Hepatocyte (in vitro differentiated cells): Measurements from ENCODE around the gene POLR3H. TPM values are rescaled to one million over a fixed set of nuclear protein-coding genes. Genes with fewer than 3 reads are reported as not detected.

Experiments used
- DNase-seq: peaks from one replicate; pipeline ENCODE4 v3.0.0-alpha.2; 2016; ENCODE audit warnings: low spot score
- H2AFZ ChIP-seq: fragments of 200-600 bp; sonication (generic); 2 replicates; pipeline ENCODE4 v1.6.0; 2016; ENCODE audit warnings: antibody characterized with exemption, mild to moderate bottlenecking
- H3K27ac ChIP-seq: fragments of 200-600 bp; sonication (generic); 2 replicates; pipeline ENCODE4 v1.5.1; 2016; ENCODE audit warnings: mild to moderate bottlenecking
- H3K27me3 ChIP-seq: fragments of 200-600 bp; sonication (generic); 2 replicates; pipeline ENCODE4 v1.6.1; 2016
- H3K36me3 ChIP-seq: fragments of 200-600 bp; sonication (generic); replicated peaks from 2 replicates; pipeline ENCODE4 v1.5.1; 2016; ENCODE audit warnings: low read depth; ENCODE audit not compliant: insufficient read depth
- H3K4me1 ChIP-seq: fragments of 200-600 bp; sonication (generic); 2 replicates; pipeline ENCODE4 v1.5.1; 2016; ENCODE audit warnings: mild to moderate bottlenecking, moderate library complexity; ENCODE audit not compliant: insufficient read depth
- H3K4me2 ChIP-seq: fragments of 200-600 bp; sonication (generic); 2 replicates; pipeline ENCODE4 v1.6.0; 2016
- H3K4me3 ChIP-seq: fragments of 200-600 bp; sonication (generic); 2 replicates; pipeline ENCODE4 v1.5.1; 2016; ENCODE audit warnings: mild to moderate bottlenecking
- H3K79me2 ChIP-seq: fragments of 200-600 bp; sonication (generic); 2 replicates; pipeline ENCODE4 v1.6.0; 2017; ENCODE audit warnings: mild to moderate bottlenecking
- H3K9me2 ChIP-seq: fragments of 200-600 bp; sonication (generic); replicated peaks from 2 replicates; pipeline ENCODE4 v1.6.0; 2017; ENCODE audit warnings: mild to moderate bottlenecking; ENCODE audit not compliant: insufficient read depth
- H3K9me3 ChIP-seq: fragments of 200-600 bp; sonication (generic); 2 replicates; pipeline ENCODE4 v1.5.1; 2016; ENCODE audit warnings: low read depth, mild to moderate bottlenecking
- H4K20me1 ChIP-seq: fragments of 200-600 bp; sonication (generic); 2 replicates; pipeline ENCODE4 v1.6.0; 2016; ENCODE audit warnings: mild to moderate bottlenecking; ENCODE audit not compliant: insufficient read depth, poor library complexity, severe bottlenecking
- EZH2 ChIP-seq: fragments of 200-600 bp; sonication (generic); IDR thresholded peaks from 2 replicates; pipeline ENCODE4 v1.6.1; 2016; ENCODE audit warnings: antibody characterized with exemption, mild to moderate bottlenecking, borderline replicate concordance
- EZH2phosphoT487 ChIP-seq: fragments of 200-600 bp; sonication (generic); IDR thresholded peaks from one replicate; pipeline ENCODE4 v1.6.1; 2018; ENCODE audit warnings: antibody characterized with exemption, mild to moderate bottlenecking, low read depth, moderate library complexity; ENCODE audit not compliant: unreplicated experiment, severe bottlenecking
- WGBS: methylation state at CpG from one replicate; pipeline ENCODE4 v1.1.6; 2016; ENCODE audit warnings: low lambda C conversion rate; ENCODE audit errors: missing lambda C conversion rate; 5-methylcytosine and 5-hydroxymethylcytosine counted together
- polyA plus RNA-seq: library from polyadenylated mRNA; unstranded; fragments of >200 nt; fragmentation: Nextera tagmentation; extraction: Ambion mirVana; gene quantifications from 2 replicates; pipeline ENCODE4 v1.2.1, GENCODE V29; 2016
- total RNA-seq: library from RNA; depleted of rRNA; stranded (reverse); fragments of >200 nt; gene quantifications from 2 replicates; pipeline ENCODE4 v1.2.3, GENCODE V29; 2014
- TF ChIP-seq, protein P1 (sequence below): fragments of 200-600 bp; sonication (generic); IDR thresholded peaks from 2 replicates; pipeline ENCODE4 v1.5.1; 2016; ENCODE audit warnings: antibody characterized with exemption, mild to moderate bottlenecking; ENCODE audit not compliant: poor library complexity

POLR3H gene
- total and polyA plus RNA-seq, 2 experiments from 2014 or later: 14.5 to 41.1 TPM

DNA sequence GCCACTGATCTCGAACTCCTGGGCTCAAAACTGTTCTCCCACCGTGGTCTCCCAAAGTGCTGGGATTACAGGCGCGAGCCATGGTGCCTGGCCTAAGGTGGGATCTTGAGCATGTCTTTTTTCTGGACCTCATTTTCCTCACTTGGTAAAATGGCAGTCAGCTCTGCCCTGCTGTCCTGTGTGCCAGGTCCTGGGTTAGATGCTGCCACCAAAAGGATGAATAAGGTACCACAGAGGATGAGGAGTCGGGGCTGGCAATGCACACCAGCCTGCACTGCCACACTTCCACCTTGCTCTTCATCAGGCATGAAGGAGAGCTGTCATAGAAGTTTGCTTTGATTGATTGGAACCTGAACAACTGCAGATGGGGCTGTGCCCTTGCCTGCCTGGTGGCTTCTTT lies 43.1 kb downstream of the POLR3H start:
- H3K27me3 ChIP-seq: no peaks in the 10 kb centered on the region
- no peak for DNase-seq
- peaks cover 76% of the 10 kb centered on the region for H3K79me2 ChIP-seq
- H3K4me1 ChIP-seq: peaks cover 11% of the 10 kb centered on the region
- no peaks in the 10 kb centered on the region for H3K9me3 ChIP-seq
- H3K27ac ChIP-seq: no peak overlapping the region
- H4K20me1 ChIP-seq: peaks cover 6% of the 10 kb centered on the region
- no peaks in the 10 kb centered on the region for H3K36me3 ChIP-seq
- WGBS: 95% methylated on average over 5 of the region's 5 CpGs
- H3K4me3 ChIP-seq: no peak overlapping the region
- TF ChIP-seq, protein P1, sequence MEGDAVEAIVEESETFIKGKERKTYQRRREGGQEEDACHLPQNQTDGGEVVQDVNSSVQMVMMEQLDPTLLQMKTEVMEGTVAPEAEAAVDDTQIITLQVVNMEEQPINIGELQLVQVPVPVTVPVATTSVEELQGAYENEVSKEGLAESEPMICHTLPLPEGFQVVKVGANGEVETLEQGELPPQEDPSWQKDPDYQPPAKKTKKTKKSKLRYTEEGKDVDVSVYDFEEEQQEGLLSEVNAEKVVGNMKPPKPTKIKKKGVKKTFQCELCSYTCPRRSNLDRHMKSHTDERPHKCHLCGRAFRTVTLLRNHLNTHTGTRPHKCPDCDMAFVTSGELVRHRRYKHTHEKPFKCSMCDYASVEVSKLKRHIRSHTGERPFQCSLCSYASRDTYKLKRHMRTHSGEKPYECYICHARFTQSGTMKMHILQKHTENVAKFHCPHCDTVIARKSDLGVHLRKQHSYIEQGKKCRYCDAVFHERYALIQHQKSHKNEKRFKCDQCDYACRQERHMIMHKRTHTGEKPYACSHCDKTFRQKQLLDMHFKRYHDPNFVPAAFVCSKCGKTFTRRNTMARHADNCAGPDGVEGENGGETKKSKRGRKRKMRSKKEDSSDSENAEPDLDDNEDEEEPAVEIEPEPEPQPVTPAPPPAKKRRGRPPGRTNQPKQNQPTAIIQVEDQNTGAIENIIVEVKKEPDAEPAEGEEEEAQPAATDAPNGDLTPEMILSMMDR: no peak
- TF ChIP-seq EZH2 (no peak), EZH2phosphoT487 (no peak)
- no peak overlapping the region for H2AFZ ChIP-seq
- H3K9me2 ChIP-seq: no peaks in the 10 kb centered on the region
- no peak overlapping the region for H3K4me2 ChIP-seq

DNA sequence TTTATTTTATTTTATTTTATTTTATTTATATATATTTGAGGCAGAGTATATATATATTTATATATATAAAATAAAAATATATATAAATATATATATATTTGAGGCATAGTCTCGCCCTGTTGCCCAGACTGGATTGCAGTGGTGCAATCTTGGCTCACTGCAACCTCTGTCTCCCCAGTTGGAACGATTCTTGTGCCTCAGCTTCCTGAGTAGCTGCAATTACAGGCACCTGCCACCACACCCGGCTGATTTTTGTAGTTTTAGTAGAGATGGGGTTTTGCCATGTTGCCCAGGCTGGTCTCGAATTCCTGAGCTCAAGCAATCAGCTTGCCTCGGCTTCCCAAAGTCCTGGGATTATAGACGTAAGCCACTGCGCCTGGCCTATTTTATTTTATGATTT lies 44.0 kb downstream of the POLR3H start:
- peak overlapping the region; percentile 27 for H3K27ac ChIP-seq

DNA sequence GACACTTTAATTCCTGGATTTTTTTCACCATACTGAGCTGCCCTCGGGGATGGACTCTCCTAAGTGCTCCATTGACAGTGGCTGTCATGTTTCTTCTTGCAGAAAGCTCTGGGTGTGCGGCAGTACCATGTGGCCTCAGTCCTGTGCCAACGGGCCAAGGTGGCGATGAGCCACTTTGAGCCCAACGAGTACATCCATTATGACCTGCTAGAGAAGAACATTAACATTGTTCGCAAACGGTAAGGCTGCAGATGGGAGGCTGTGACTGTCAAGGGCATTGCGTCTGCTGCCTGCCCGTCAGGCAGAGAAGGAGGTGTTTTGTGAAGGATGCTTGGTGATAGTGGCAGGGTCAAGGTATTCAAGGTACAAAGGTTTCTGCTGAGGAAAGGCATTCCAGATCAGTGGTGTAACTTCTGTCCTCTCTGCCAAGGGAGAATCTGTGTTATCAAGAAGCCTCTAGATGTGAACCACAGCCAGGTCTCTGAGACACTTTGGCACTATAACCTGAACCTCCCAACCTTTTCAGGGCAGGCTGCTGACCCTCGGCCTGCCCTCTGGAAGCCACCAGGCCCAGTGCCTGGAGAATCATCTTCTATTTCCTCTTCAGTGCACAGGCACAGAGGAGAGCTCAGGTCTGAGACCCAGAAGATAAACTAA lies 44.5 kb downstream of the POLR3H start:
- Histone ChIP-seq H2AFZ (no peak overlapping the region), H3K4me1 (peaks cover 11% of the 10 kb centered on the region), H3K4me3 (no peak overlapping the region), H3K79me2 (peaks cover 80% of the 10 kb centered on the region), H3K9me3 (no peaks in the 10 kb centered on the region), H3K27me3 (no peaks in the 10 kb centered on the region), H3K27ac (peak overlapping the region; percentile 15), H3K9me2 (no peaks in the 10 kb centered on the region), H3K4me2 (no peak overlapping the region), H3K36me3 (no peaks in the 10 kb centered on the region), H4K20me1 (peaks cover 14% of the 10 kb centered on the region)
- 89% methylated on average over 10 of the region's 10 CpGs for WGBS
- TF ChIP-seq, protein P1: no peak
- TF ChIP-seq EZH2phosphoT487: no peak
- TF ChIP-seq EZH2: no peak
- no peak for DNase-seq

More for the DNA sequence above, 44.0 kb downstream of the POLR3H start:
- Histone ChIP-seq H3K79me2 (peaks cover 80% of the 10 kb centered on the region), H3K36me3 (no peaks in the 10 kb centered on the region), H3K4me2 (no peak overlapping the region), H3K9me3 (no peaks in the 10 kb centered on the region), H3K4me1 (peaks cover 11% of the 10 kb centered on the region), H2AFZ (no peak overlapping the region), H3K27me3 (no peaks in the 10 kb centered on the region), H4K20me1 (peaks cover 12% of the 10 kb centered on the region), H3K4me3 (no peak overlapping the region), H3K9me2 (no peaks in the 10 kb centered on the region)
- DNase-seq: no peak
- 92% methylated on average over 7 of the region's 7 CpGs for WGBS
- no peak for TF ChIP-seq EZH2
- TF ChIP-seq EZH2phosphoT487: no peak
- TF ChIP-seq, protein P1: no peak
